GM12892 (cell line): ENCODE measurements around the gene MRPL38.

Experiments
- POLR2A ChIP-seq: IDR thresholded peaks from 2 replicates; pipeline ENCODE4 v1.6.1; 2011; ENCODE audit warnings: low read depth, low read length, control low read depth
- POLR2AphosphoS5 ChIP-seq: IDR thresholded peaks from 2 replicates; pipeline ENCODE4 v1.6.1; 2011; ENCODE audit warnings: low read depth, low read length, control low read depth
- TAF1 ChIP-seq: IDR thresholded peaks from 2 replicates; pipeline ENCODE4 v1.6.1; 2011; ENCODE audit warnings: low read depth, mild to moderate bottlenecking, control low read depth, low read length, borderline replicate concordance

DNA sequence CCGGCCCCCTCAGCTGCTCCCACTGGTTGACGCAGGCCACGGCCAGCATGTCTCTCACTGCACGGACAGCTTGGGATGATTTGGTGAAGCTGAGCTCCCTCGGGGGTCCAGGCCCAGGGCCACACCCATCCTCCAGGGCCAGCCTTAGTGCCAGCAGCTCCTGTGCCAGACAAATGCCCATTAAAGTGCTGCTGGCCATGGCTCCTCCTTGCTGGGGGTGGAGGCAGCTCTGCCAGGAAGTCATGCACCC lies 28.8 kb downstream of the MRPL38 start:
- no peak for TF ChIP-seq POLR2A
- TF ChIP-seq POLR2AphosphoS5 = no peak
- no peak for TF ChIP-seq TAF1
